MM.1S (cell line): ENCODE data around the gene LTBR.

ENCODE experiments used
- EZH2 ChIP-seq: fragments of 300-600 bp; sonication (generic); optimal IDR thresholded peaks from 2 replicates; pipeline ENCODE3; 2017; ENCODE audit warnings: low read depth, mild to moderate bottlenecking, antibody characterized with exemption, low read length, mixed read lengths
- TF ChIP-seq, protein P1 (sequence below): fragments of 300-600 bp; sonication (generic); IDR thresholded peaks from 2 replicates; pipeline ENCODE4 v1.5.1; 2016; ENCODE audit warnings: antibody characterized with exemption, low read length, mixed read lengths

DNA sequence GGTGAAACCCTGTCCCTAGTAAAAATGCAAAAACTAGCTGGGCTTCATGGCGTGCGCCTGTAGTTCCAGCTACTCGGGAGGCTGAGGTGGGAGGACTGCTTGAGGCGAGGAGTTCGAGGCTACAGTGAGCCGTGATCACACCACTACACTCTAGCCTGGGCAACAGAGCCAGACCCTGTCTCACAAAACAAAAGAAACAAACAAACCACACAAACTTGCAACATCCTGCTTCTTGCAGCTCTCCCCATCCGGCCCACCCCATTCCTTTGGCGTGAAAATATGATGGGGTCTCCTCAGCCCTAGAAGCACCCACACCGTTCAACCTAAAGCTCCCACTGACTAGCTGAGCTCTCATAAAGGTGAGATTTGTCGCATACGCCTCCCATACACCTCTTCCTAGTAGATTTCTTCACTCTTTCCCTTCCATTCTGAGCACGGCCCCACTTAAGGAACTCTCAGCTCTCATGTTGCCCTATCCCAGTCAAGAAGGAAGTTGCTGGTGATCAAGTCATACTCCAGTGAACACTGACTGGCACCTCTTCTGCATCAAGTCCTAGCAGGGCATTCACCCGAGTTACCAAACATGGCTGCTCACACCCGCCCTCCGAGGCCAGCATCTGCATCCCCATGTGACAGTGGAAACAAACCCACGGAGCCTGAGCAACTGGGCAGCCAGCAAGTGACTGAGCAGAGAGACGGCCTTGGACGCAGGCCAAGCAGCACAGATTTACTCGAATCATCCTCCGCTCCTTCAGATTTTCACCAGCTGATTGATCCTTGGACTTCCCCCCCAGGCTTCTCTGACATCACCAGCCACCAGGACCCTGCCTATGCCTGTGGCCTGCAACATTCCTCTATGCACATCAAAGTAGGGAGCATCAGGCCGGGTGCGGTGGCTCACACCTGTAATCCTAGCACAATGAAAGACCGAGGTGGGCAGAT, 41.9 kb downstream of the LTBR start:
- TF ChIP-seq, protein P1, sequence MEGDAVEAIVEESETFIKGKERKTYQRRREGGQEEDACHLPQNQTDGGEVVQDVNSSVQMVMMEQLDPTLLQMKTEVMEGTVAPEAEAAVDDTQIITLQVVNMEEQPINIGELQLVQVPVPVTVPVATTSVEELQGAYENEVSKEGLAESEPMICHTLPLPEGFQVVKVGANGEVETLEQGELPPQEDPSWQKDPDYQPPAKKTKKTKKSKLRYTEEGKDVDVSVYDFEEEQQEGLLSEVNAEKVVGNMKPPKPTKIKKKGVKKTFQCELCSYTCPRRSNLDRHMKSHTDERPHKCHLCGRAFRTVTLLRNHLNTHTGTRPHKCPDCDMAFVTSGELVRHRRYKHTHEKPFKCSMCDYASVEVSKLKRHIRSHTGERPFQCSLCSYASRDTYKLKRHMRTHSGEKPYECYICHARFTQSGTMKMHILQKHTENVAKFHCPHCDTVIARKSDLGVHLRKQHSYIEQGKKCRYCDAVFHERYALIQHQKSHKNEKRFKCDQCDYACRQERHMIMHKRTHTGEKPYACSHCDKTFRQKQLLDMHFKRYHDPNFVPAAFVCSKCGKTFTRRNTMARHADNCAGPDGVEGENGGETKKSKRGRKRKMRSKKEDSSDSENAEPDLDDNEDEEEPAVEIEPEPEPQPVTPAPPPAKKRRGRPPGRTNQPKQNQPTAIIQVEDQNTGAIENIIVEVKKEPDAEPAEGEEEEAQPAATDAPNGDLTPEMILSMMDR, result no peak
- no peak for TF ChIP-seq EZH2
